HepG2 (cell line): ENCODE measurements around the gene MAD2L2.

Source experiments
- CTCF ChIP-seq: sonication (generic); formaldehyde crosslinking; IDR thresholded peaks from 2 replicates; pipeline ENCODE4 v1.5.0; 2020; ENCODE audit warnings: mild to moderate bottlenecking, missing genetic modification reagents, moderate library complexity
- E2F5 ChIP-seq: sonication (generic); formaldehyde crosslinking; conservative IDR thresholded peaks from 2 replicates; pipeline ENCODE4 v1.4.0; 2020; ENCODE audit warnings: missing genetic modification reagents
- GABPA ChIP-seq, 2 experiments: IDR thresholded peaks; 2 replicates each; pipeline ENCODE4 v1.6.1; 2011 to 2016; ENCODE audit warnings: low read depth in 2 of 2, low read length in 1 of 2, missing biosample characterization in 1 of 2, missing genetic modification characterization in 1 of 2
- MAX ChIP-seq: IDR thresholded peaks from 2 replicates; pipeline ENCODE4 v1.6.1; 2012; ENCODE audit warnings: inconsistent platforms
- MEIS2 ChIP-seq: sonication (generic); formaldehyde crosslinking; IDR thresholded peaks from 2 replicates; pipeline ENCODE4 v1.9.0; 2021; ENCODE audit warnings: mild to moderate bottlenecking, missing genetic modification reagents

GRCh38 chr1:11705596-11705995 is 24.6 kb upstream of the MAD2L2 start:
- no peak for TF ChIP-seq E2F5 (CRISPR knock-in tag)
- no peak for TF ChIP-seq MEIS2 (CRISPR knock-in tag)
- TF ChIP-seq GABPA (IDR thresholded peaks at IDR 0.05; ENCODE audit: low read depth, low read length): no peak
- TF ChIP-seq GABPA (CRISPR knock-in tag; IDR thresholded peaks at IDR 0.05; ENCODE audit: low read depth): no peak
- no peak for TF ChIP-seq CTCF (CRISPR knock-in tag)
- TF ChIP-seq MAX: no peak
